HT-29 (cell line): ENCODE results near the gene ZC3H18. TPM values are rescaled to one million over a fixed set of nuclear protein-coding genes. Genes with fewer than 3 reads are reported as not detected.
"Not testable (repeated sequence)": the region's sequence is repeated elsewhere in the genome, so short reads cannot be mapped to it uniquely, and the experiment has no call there.

Experiments
- DNase-seq: peaks from one replicate; pipeline ENCODE4 v3.0.0-alpha.2; 2015; ENCODE audit warnings: low spot score
- total RNA-seq: library from RNA; depleted of rRNA; stranded (reverse); fragments of >200 nt; shearing (Covaris generic); gene quantifications from 2 replicates; pipeline ENCODE4 v1.2.3, GENCODE V29; 2014

The ZC3H18 gene
- total RNA-seq, 1 experiment from 2014 or later: 28.9 TPM

- DNase-seq: no peak
Observed at GRCh38 chr16:88653101-88653500, 82.9 kb downstream of the ZC3H18 start.

- DNase-seq: no peak
Observed at GRCh38 chr16:88653596-88654362, 83.6 kb downstream of the ZC3H18 start.

GRCh38 chr16:88654363-88655052 lies 84.3 kb downstream of the ZC3H18 start:
- DNase-seq: no peak

DNA sequence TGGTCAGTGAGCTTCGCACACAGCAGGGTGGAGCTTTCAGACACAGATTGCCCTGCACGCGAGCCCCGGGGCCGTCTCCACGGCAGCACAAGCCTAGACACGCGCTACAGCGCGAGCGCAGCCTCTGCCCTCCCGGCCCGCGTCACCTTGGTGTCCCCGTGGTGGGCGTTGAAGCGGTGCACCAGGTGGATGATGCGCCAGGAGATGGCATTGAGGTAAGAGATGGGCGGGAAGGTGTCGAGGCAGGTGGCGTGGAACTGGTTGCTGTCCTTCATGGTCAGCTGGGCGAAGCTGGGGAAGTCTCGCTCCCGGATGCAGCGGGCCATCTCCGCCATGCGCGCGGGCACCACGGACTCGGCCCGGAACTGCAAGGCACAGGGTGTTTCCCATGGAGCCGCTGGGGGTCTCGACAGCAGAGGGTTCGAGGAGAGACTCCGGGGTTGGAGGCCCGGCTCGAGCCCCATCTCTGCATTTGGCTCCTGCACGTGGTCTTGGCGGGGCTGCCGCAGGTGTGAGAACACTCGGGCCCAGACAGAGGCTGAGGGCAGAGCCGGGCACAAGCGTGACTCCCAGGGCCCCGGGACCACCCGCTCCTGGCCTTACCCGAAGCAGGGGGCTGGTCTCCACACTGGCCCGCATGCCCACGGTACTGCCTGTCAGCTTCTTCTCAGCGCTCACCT lies 85.0 kb downstream of the ZC3H18 start:
- no peak for DNase-seq

GRCh38 chr16:88655733-88656281 lies 85.6 kb downstream of the ZC3H18 start:
- no peak for DNase-seq

DNA sequence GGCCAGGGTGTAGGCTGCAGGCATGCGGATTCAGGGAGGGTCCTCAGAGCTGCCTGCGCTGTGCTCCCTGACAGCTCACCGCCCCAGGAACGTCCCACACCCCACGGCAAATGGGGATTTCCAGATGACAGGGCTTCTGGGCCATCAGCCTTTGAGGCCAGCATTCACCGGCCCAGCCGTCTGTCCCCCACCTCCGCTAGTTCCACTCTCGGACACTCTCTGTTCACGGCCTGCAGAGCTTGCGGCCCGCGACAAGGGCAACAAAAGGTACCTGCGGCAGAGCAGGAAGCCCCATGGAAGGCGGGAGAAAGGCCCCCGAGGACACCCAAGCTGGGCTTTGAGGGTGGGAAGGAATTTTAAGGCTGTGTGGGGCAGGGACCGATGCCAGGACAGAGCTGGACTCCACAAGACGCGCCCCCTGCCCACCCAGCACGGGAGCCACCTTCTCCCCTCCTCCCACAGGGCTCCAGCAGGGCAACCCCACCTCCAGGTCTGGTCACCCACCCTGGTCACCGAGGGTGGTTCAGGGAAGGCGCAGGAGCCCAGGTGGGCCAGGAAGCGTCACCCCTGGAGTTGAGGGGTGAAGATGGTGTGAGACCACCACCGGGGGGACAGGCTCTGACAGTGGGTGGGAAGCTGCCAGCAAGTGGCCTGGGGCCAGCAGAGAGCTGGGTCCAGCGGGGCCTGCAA lies 86.2 kb downstream of the ZC3H18 start:
- DNase-seq: no peak

DNA sequence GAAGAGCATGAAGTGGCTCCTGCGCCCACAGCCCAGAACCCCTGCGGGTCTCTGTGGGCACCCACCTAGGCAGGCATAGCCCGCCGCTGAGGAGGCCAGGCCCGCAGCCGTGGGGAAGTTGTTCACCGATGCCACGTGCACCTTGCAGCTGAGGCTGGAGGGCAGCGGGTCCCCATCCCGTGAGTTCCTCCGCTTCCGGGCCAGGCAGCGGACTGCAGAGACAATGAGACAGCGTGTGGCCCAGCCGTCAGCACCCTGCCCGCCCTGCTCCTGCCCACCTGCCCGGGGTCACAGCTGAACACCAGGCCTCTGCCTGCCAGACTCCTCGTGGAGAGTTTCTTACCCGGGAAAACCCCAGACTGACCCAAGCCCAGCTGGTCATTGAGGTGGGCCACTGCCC lies 87.2 kb downstream of the ZC3H18 start:
- DNase-seq: no peak

- DNase-seq: no peak
Observed at GRCh38 chr16:88658714-88659113, 88.5 kb downstream of the ZC3H18 start.

DNA sequence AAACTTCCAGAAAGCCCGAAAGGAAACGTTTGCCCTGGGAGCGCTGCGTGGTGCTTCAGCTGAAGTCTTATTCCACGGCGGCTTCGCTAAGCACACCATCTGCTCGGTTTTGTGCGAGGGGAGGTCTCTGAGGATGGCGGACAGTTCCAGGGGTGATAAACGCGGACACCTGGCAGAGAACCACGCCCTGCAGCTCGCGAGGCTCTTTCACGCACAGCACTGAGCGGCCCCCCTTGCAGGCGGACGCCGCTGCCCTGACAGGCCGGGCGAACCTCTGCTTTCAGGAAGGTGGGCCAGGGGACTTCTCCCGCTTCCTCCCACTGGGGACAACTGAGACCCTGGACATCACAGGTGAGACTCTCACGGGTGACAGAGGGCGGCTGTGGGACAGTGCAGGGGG lies 89.0 kb downstream of the ZC3H18 start:
- DNase-seq: no peak

GRCh38 chr16:88661468-88661867 lies 91.3 kb downstream of the ZC3H18 start:
- DNase-seq: no peak

- DNase-seq: no peak
Observed at GRCh38 chr16:88662222-88662842, 92.1 kb downstream of the ZC3H18 start.

DNA sequence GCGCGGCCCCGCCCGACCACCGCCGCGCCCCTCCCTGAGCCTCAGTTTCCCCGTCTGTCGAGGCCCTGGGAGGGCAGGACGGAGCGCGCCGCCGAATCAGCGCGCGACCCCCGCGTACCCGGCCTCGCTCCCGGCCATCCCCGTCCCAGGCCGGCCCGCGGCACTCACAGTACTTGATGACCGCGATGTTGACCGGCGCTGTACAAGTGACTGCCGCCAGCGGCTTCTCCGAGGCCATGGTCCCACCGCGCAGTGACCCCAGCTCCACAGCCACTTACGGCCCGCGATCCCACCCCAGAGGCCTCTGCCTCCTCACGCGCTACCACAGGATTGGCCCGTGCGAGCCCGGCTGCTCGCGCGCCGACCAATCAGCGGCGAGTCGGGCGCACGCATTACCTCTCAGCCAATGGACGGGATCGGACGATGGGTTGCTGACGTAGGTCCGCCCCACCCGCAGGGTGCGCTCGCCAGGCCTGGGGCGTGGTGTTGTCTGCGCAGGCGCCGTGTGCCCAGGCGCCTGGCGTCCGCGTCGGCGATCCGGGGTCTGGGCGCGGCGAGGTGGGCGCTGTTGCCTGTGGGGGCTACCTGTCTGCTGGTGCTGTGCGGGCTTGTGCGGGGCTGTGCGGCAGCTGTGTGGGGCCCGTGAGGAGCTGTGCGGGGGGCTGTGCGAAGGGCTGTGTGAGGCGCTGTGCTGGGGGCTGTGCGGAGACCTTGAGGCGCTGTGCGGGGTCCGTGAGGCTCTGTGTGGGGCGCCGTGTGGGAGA lies 92.8 kb downstream of the ZC3H18 start, which contains the start of gene MVD:
Gene MVD, minus strand, starts transcription at position 249 of the 764 bp plus-strand sequence. Its CDS starts 11 bp downstream, at position 238.
- peak; percentile 96 for DNase-seq

GRCh38 chr16:88665148-88665547 lies 94.9 kb downstream of the ZC3H18 start:
- DNase-seq: no peak

DNA sequence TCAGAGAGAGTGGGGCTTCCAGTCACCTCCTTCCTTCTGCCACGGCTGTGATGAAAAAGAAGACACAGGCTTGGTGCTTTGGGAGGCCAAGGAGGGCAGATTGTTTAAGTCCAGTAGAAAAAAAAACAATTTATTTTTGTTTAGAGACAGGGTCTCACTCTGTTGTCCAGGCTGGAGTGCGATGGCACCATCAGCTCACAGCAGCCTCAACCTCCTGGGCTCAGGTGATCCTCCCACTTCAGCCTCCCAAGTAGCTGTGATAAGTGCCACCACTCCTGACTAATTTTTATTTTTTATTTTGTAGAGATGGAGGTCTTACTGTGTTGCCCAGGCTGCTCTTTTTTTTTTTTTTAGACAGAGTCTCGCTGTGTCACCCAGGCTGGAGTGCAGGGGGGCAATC lies 95.4 kb downstream of the ZC3H18 start:
- no peak for DNase-seq

- no peak for DNase-seq
Observed at GRCh38 chr16:88667461-88667860, 97.3 kb downstream of the ZC3H18 start.

- not testable (repeated sequence) for DNase-seq
Observed at GRCh38 chr16:88669493-88669892, 99.3 kb downstream of the ZC3H18 start.

GRCh38 chr16:88669980-88670379 lies 99.8 kb downstream of the ZC3H18 start:
- no peak for DNase-seq

GRCh38 chr16:88671806-88672205 lies 101.6 kb downstream of the ZC3H18 start:
- DNase-seq: no peak

GRCh38 chr16:88672776-88673175 lies 102.6 kb downstream of the ZC3H18 start:
- DNase-seq: peak; percentile 26

DNA sequence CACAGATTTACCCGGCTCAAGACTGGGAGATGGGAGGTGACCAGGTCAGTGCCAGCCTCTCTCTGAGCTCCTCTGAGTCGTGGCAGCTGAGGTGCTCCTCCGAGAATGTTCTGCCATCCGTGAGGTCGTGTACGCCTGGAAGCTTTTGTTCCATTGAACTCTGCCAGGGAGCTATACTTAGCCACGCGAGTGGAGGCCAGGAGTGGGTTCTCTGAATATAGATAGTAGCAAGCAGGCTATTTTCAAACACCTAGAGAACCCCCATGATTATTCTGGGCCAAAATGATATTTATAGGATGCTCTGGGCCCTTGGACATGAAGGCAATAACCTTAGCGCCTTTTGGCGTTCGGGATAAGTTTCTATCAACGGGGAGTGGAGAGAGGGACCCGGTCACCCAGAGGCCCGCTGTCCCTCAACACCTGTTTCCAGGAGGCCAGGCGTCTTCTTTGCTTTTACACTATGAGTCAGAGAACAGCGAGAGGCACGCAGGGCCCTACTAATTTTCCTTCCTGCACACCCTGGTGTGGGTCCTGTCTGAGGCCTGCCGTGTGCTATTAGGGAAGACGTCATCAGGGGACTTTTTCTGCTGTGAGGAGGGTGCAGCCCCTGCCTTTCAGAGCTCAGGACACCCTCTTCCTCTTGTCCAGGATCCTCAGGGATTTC lies 103.6 kb downstream of the ZC3H18 start:
- no peak for DNase-seq
